Endothelial cell of umbilical vein (primary cell): ENCODE data around the gene M1AP. TPM values are rescaled to one million over a fixed set of nuclear protein-coding genes. Genes with fewer than 3 reads are reported as not detected.

Experiments
- BruUV-seq: library from RNA; stranded (reverse); fragments of 400-500 nt; replicated peaks from 2 replicates; lab custom pipeline; 2021; lab: Mats Ljungman, UMichigan
- CTCF ChIA-PET: fragments of 300-600, 350-600 bp; sonication (Branson Sonifier 250); formaldehyde crosslinking; loops from one replicate; lab custom pipeline; 2021; ENCODE audit warnings: antibody characterized with exemption, inconsistent platforms; lab: Charles Lee
- POLR2A ChIA-PET: fragments of 300-600, 350-600 bp; sonication (Branson Sonifier 250); formaldehyde crosslinking; loops from one replicate; lab custom pipeline; 2021; ENCODE audit warnings: antibody characterized with exemption, inconsistent platforms; lab: Charles Lee
- DNase-seq: peaks from one replicate; pipeline ENCODE4 v3.0.0-alpha.2; 2011; ENCODE audit warnings: low read depth, low spot score
- FAIRE-seq: peaks from 2 replicates; lab custom pipeline; 2011; peaks lifted over from hg19 to GRCh38; lab: Jason Lieb, UNC
- H2AFZ ChIP-seq: 2 replicates; pipeline ENCODE4 v1.6.0; 2012; ENCODE audit warnings: low read depth, low read length, control low read depth, inconsistent platforms
- H3K27ac ChIP-seq: 2 replicates; pipeline ENCODE4 v1.5.1; 2011; ENCODE audit warnings: low read depth, mild to moderate bottlenecking, control low read depth, low read length, moderate library complexity; ENCODE audit not compliant: insufficient read depth
- H3K27me3 ChIP-seq, 2 experiments: 2 replicates each; pipeline versions ENCODE4 v1.6.0 to v1.6.1; 2011; ENCODE audit warnings: low read length in 2 of 2, mixed read lengths in 1 of 2; ENCODE audit not compliant: control insufficient read depth in 2 of 2, insufficient read depth in 2 of 2
- H3K36me3 ChIP-seq, 2 experiments: 2 replicates in 1 of 2; 3 replicates in 1 of 2; pipeline ENCODE4 v1.5.1; 2011; ENCODE audit warnings: low read length in 2 of 2, mild to moderate bottlenecking in 1 of 2, moderate library complexity in 1 of 2; ENCODE audit not compliant: control insufficient read depth in 2 of 2, insufficient read depth in 2 of 2; ENCODE audit errors: extremely low read depth in 1 of 2
- H3K4me1 ChIP-seq: 3 replicates; pipeline ENCODE4 v1.5.1; 2011; ENCODE audit warnings: mild to moderate bottlenecking, low read length; ENCODE audit not compliant: control insufficient read depth, insufficient read depth; ENCODE audit errors: extremely low read depth
- H3K4me2 ChIP-seq: 2 replicates; pipeline ENCODE4 v1.6.1; 2011; ENCODE audit warnings: low read length, control low read depth, mixed read lengths; ENCODE audit not compliant: insufficient read depth
- H3K4me3 ChIP-seq, 3 experiments: fragments of 200-600 bp in 1 of 3; sonication (generic), shearing (Covaris generic) in 1 of 3; replicated peaks in 1 of 3; 2 replicates each; pipeline ENCODE4 v1.5.1; 2011 to 2016; ENCODE audit warnings: control low read depth in 3 of 3, low read length in 3 of 3, mild to moderate bottlenecking in 2 of 3, inconsistent platforms in 1 of 3, low read depth in 1 of 3, moderate library complexity in 1 of 3; ENCODE audit not compliant: insufficient read depth in 1 of 3
- H3K79me2 ChIP-seq: 2 replicates; pipeline ENCODE4 v1.6.0; 2012; ENCODE audit warnings: low read length, inconsistent platforms; ENCODE audit not compliant: control insufficient read depth, insufficient read depth
- H3K9ac ChIP-seq: replicated peaks from 2 replicates; pipeline ENCODE3; 2011; ENCODE audit warnings: low read length, control low read depth; ENCODE audit not compliant: insufficient read depth; ENCODE audit errors: extremely low read depth
- H3K9me1 ChIP-seq: replicated peaks from 3 replicates; pipeline ENCODE4 v1.6.0; 2011; ENCODE audit warnings: mild to moderate bottlenecking, low read length; ENCODE audit not compliant: control insufficient read depth, insufficient read depth; ENCODE audit errors: extremely low read depth
- H3K9me3 ChIP-seq: replicated peaks from 2 replicates; pipeline ENCODE4 v1.5.1; 2012; ENCODE audit warnings: low read length, inconsistent platforms; ENCODE audit not compliant: control insufficient read depth, insufficient read depth
- H4K20me1 ChIP-seq: replicated peaks from 2 replicates; pipeline ENCODE3; 2011; ENCODE audit warnings: mild to moderate bottlenecking, low read length; ENCODE audit not compliant: control insufficient read depth, insufficient read depth; ENCODE audit errors: extremely low read depth
- CTCF ChIP-seq, 2 donors: IDR thresholded peaks; 1 replicate in 1 of 2; 2 replicates in 1 of 2; pipeline ENCODE4 v1.5.1; 2011; ENCODE audit warnings: low read length in 2 of 2, mild to moderate bottlenecking in 2 of 2, moderate library complexity in 2 of 2, control low read depth in 1 of 2, inconsistent platforms in 1 of 2, low read depth in 1 of 2; ENCODE audit not compliant: insufficient read depth in 1 of 2; ENCODE audit errors: extremely low read depth in 1 of 2
- EZH2 ChIP-seq: IDR thresholded peaks from 2 replicates; pipeline ENCODE4 v1.6.1; 2012; ENCODE audit warnings: borderline replicate concordance, low read depth, mild to moderate bottlenecking, moderate library complexity, low read length, inconsistent platforms; ENCODE audit not compliant: severe bottlenecking
- FOS ChIP-seq: IDR thresholded peaks from 2 replicates; pipeline ENCODE4 v1.6.1; 2011; ENCODE audit warnings: mild to moderate bottlenecking, low read length, moderate library complexity, borderline replicate concordance; ENCODE audit not compliant: insufficient read depth
- GATA2 ChIP-seq: IDR thresholded peaks from 2 replicates; pipeline ENCODE4 v1.7.0; 2011; ENCODE audit warnings: low read depth, mild to moderate bottlenecking, moderate library complexity, mixed read lengths, low read length; ENCODE audit not compliant: insufficient read length, insufficient read depth
- JUN ChIP-seq: IDR thresholded peaks from 2 replicates; pipeline ENCODE4 v1.6.1; 2011; ENCODE audit warnings: borderline replicate concordance, low read depth; ENCODE audit not compliant: insufficient read length, insufficient read depth
- MAX ChIP-seq: IDR thresholded peaks from 2 replicates; pipeline ENCODE4 v1.6.1; 2011; ENCODE audit not compliant: insufficient read depth, insufficient read length
- POLR2A ChIP-seq: IDR thresholded peaks from 2 replicates; pipeline ENCODE4 v1.6.1; 2012; ENCODE audit warnings: low read depth, mild to moderate bottlenecking, control low read depth, low read length
- POLR2AphosphoS5 ChIP-seq: IDR thresholded peaks from 2 replicates; pipeline ENCODE4 v1.6.1; 2012; ENCODE audit warnings: low read depth, mild to moderate bottlenecking, control low read depth, low read length, moderate library complexity; ENCODE audit not compliant: insufficient read depth
- dilution Hi-C: fragments of 300-500 bp; cut with MboI; formaldehyde crosslinking; loops from one replicate; pipeline ENCODE4 v1.15.0; 2019; ENCODE audit warnings: low sequenced_read_pairs; ENCODE audit not compliant: extremely low pct_ligation_motif_present
- intact Hi-C: fragments of 100-400 bp; cut with micrococcal nuclease; formaldehyde crosslinking; loops from one replicate; pipeline ENCODE4 v1.10.0; 2022
- polyA plus RNA-seq, 4 experiments: library from polyadenylated mRNA; depleted of rRNA in 3 of 4; stranded (reverse) in 3 of 4; unstranded in 1 of 4; fragments of >200 nt; gene quantifications; 2 replicates each; pipeline versions ENCODE4 v1.2.1 to v1.2.3, GENCODE V29; 2011 to 2012; ENCODE audit warnings: missing spikeins in 1 of 4
- total RNA-seq: library from RNA; stranded (reverse); gene quantifications from 2 replicates; pipeline ENCODE4 v1.2.3, GENCODE V29; 2021

Gene M1AP
- total and polyA plus RNA-seq, 2 donors (not counting 3 experiments of a cell fraction or from before 2014, with no cell fraction given): 0.04 TPM; not detected in 1

GRCh38 chr2:74673826-74674528, 25.8 kb upstream of the M1AP start:
- TF ChIP-seq POLR2AphosphoS5 (no peak), EZH2 (no peak), MAX (no peak), POLR2A (no peak), GATA2 (no peak), JUN (no peak), FOS (no peak), CTCF (IDR thresholded peaks at IDR 0.05; ENCODE audit: extremely low read depth in 1 of 2, insufficient read depth in 1 of 2, low read depth in 1 of 2, low read length in 2 of 2) (no peak)
- FAIRE-seq (no peak), DNase-seq (no peak)
- H3K36me3 ChIP-seq: no peaks in the 10 kb centered on the region
- intact Hi-C loops: no loop called here
- H4K20me1 ChIP-seq: no peaks in the 10 kb centered on the region
- ChIA-PET CTCF (no interaction called here), POLR2A (no interaction called here)
- H3K27ac ChIP-seq: no peak overlapping the region
- H3K27me3 ChIP-seq: no peaks in the 10 kb centered on the region
- no peaks in the 10 kb centered on the region for H3K9me3 ChIP-seq
- BruUV-seq: no TSS peak
- no peaks in the 10 kb centered on the region for H3K9me1 ChIP-seq
- H3K4me2 ChIP-seq: no peak overlapping the region
- H3K4me1 ChIP-seq: no peaks in the 10 kb centered on the region
- no peak overlapping the region for H3K4me3 ChIP-seq
- H2AFZ ChIP-seq: no peak overlapping the region
- no peak overlapping the region for H3K9ac ChIP-seq
- dilution Hi-C loops: no loop called here
- no peaks in the 10 kb centered on the region for H3K79me2 ChIP-seq
